Common myeloid progenitor, CD34-positive (primary cell): Measurements from ENCODE around the gene SLPI.

Source experiments
- CTCF ChIA-PET: fragments of 350-600 bp; sonication (Branson Sonifier 250); formaldehyde crosslinking; loops from one replicate; lab custom pipeline; 2021; ENCODE audit warnings: antibody characterized with exemption; lab: Charles Lee
- POLR2A ChIA-PET: fragments of 350-600 bp; sonication (Branson Sonifier 250); formaldehyde crosslinking; loops from one replicate; lab custom pipeline; 2021; ENCODE audit warnings: antibody characterized with exemption; lab: Charles Lee
- DNase-seq, 3 donors: peaks; one replicate each; pipeline versions ENCODE4 v3.0.0 to v3.0.0-alpha.2; 2013
- H3K27ac ChIP-seq, 2 experiments: 1 replicate in 1 of 2; 2 replicates in 1 of 2; pipeline ENCODE4 v1.7.0; 2013; ENCODE audit warnings: inconsistent platforms in 2 of 2, low read length in 2 of 2, mild to moderate bottlenecking in 2 of 2, low read depth in 1 of 2, moderate library complexity in 1 of 2; ENCODE audit not compliant: severe bottlenecking in 2 of 2, insufficient read depth in 1 of 2, poor library complexity in 1 of 2
- H3K27me3 ChIP-seq, 5 experiments: replicated peaks in 2 of 5; 1 replicate in 3 of 5; 2 replicates in 2 of 5; pipeline versions ENCODE4 v1.6.1 to v1.7.0; 2013; ENCODE audit warnings: low read length in 4 of 5, mild to moderate bottlenecking in 2 of 5, moderate library complexity in 2 of 5, inconsistent platforms in 1 of 5; ENCODE audit not compliant: insufficient read depth in 5 of 5, control insufficient read depth in 4 of 5
- H3K36me3 ChIP-seq, 4 experiments: 1 replicate in 2 of 4; 2 replicates in 2 of 4; pipeline versions ENCODE4 v1.6.1 to v1.7.0; 2013; ENCODE audit warnings: low read length in 3 of 4, control low read depth in 1 of 4, mild to moderate bottlenecking in 1 of 4; ENCODE audit not compliant: control insufficient read depth in 4 of 4, insufficient read depth in 4 of 4
- H3K4me1 ChIP-seq, 4 experiments: 1 replicate in 3 of 4; 2 replicates in 1 of 4; pipeline versions ENCODE4 v1.6.1 to v1.7.1; 2013; ENCODE audit warnings: low read length in 3 of 4, mild to moderate bottlenecking in 3 of 4, control low read depth in 1 of 4, inconsistent platforms in 1 of 4, moderate library complexity in 1 of 4; ENCODE audit not compliant: control insufficient read depth in 4 of 4, insufficient read depth in 4 of 4; ENCODE audit errors: control extremely low read depth in 1 of 4
- H3K4me3 ChIP-seq, 7 experiments: 1 replicate in 4 of 7; 2 replicates in 3 of 7; pipeline versions ENCODE4 v1.5.1 to v1.7.0; 2013; ENCODE audit warnings: mild to moderate bottlenecking in 7 of 7, low read length in 6 of 7, moderate library complexity in 6 of 7, inconsistent platforms in 2 of 7, low read depth in 2 of 7, control low read depth in 1 of 7; ENCODE audit not compliant: insufficient read depth in 4 of 7, control insufficient read depth in 1 of 7; ENCODE audit errors: extremely low read depth in 1 of 7
- H3K9me3 ChIP-seq, 5 experiments: 1 replicate in 4 of 5; 2 replicates in 1 of 5; pipeline versions ENCODE4 v1.6.1 to v1.7.1; 2013; ENCODE audit warnings: low read length in 4 of 5, mild to moderate bottlenecking in 2 of 5, inconsistent platforms in 1 of 5, low read depth in 1 of 5, moderate library complexity in 1 of 5; ENCODE audit not compliant: control insufficient read depth in 4 of 5, insufficient read depth in 2 of 5; ENCODE audit errors: control extremely low read depth in 1 of 5
- WGBS: methylation state at CpG from one replicate; pipeline ENCODE4 v1.1.5; 2013; ENCODE audit not compliant: insufficient coverage; 5-methylcytosine and 5-hydroxymethylcytosine counted together

SLPI gene

GRCh38 chr20:45289942-45290676 is 35.7 kb upstream of the SLPI start:
- Histone ChIP-seq H3K4me1 (peaks cover 0 to 9% (median 8%) of the 10 kb centered on the region in 4 experiments), H3K36me3 (no peaks in the 10 kb centered on the region), H3K27ac (no peak overlapping the region), H3K27me3 (peaks cover 3 to 38% (median 19%) of the 10 kb centered on the region in 5 experiments), H3K9me3 (peaks cover 0 to 6% (median 4%) of the 10 kb centered on the region in 5 experiments), H3K4me3 (no peak overlapping the region)
- ChIA-PET CTCF (interaction anchor here (0.6 to 6.6 kb wide), 20 partner anchors 9 to 542 kb away, joined by 3 to 60 read pairs (median 4); partner anchors contain the start of gene KCNS1), POLR2A (no interaction called here)
- WGBS, result 97% methylated on average over 8 of the region's 13 CpGs
- no peak for DNase-seq

- Histone ChIP-seq H3K4me3 (no peak overlapping the region), H3K36me3 (no peaks in the 10 kb centered on the region), H3K4me1 (peaks cover 0 to 9% (median 8%) of the 10 kb centered on the region in 4 experiments), H3K9me3 (no peaks in the 10 kb centered on the region), H3K27me3 (peaks cover 2 to 30% (median 19%) of the 10 kb centered on the region in 5 experiments), H3K27ac (no peak overlapping the region)
- ChIA-PET CTCF (interaction anchor here (1.6 kb wide), 1 partner anchor 150 kb away, joined by 3 read pairs; no protein-coding TSS in a partner anchor), POLR2A (interaction anchor here (0.6 kb wide), 1 partner anchor 46 kb away, joined by 3 read pairs; no protein-coding TSS in a partner anchor)
- no peak for DNase-seq
- WGBS, result 100% methylated on average over 5 of the region's 5 CpGs
Measured at GRCh38 chr20:45288860-45289259, 34.5 kb upstream of the SLPI start.

- Histone ChIP-seq H3K4me1 (peaks cover 0 to 6% (median 5%) of the 10 kb centered on the region in 4 experiments), H3K9me3 (no peaks in the 10 kb centered on the region), H3K27me3 (peaks cover 2 to 26% (median 17%) of the 10 kb centered on the region in 5 experiments), H3K36me3 (no peaks in the 10 kb centered on the region), H3K4me3 (no peak overlapping the region), H3K27ac (no peak overlapping the region)
- POLR2A ChIA-PET, result interaction anchor here (0.6 kb wide), 1 partner anchor 45 kb away, joined by 3 read pairs; no protein-coding TSS in a partner anchor
- DNase-seq, result no peak
- WGBS, result 100% methylated on average over 4 of the region's 4 CpGs
- CTCF ChIA-PET, result interaction anchor here (1.6 to 1.8 kb wide), 2 partner anchors 150 to 239 kb away, joined by 3 read pairs; no protein-coding TSS in a partner anchor
Measured at GRCh38 chr20:45288376-45288775, 34.0 kb upstream of the SLPI start.

- H3K27me3 ChIP-seq, result peaks cover 0 to 5% (median 0%) of the 10 kb centered on the region in 5 experiments
- H3K36me3 ChIP-seq, result no peaks in the 10 kb centered on the region
- no peak overlapping the region for H3K27ac ChIP-seq
- POLR2A ChIA-PET, result no interaction called here
- DNase-seq, result no peak
- no peak overlapping the region for H3K4me3 ChIP-seq
- no peaks in the 10 kb centered on the region for H3K9me3 ChIP-seq
- CTCF ChIA-PET, result interaction anchor here (2.0 to 2.2 kb wide), 2 partner anchors 9 to 11 kb away, joined by 7 to 8 read pairs; no protein-coding TSS in a partner anchor
- WGBS, result 96% methylated on average over 4 of the region's 4 CpGs
- no peaks in the 10 kb centered on the region for H3K4me1 ChIP-seq
Measured at GRCh38 chr20:45283551-45284057, 29.2 kb upstream of the SLPI start.

GRCh38 chr20:45282700-45283550 is 28.6 kb upstream of the SLPI start:
- H3K27me3 ChIP-seq, result peaks cover 0 to 4% (median 0%) of the 10 kb centered on the region in 5 experiments
- ChIA-PET POLR2A (no interaction called here), CTCF (interaction anchor here (1.2 to 2.0 kb wide), 2 partner anchors 10 to 233 kb away, joined by 3 to 8 read pairs; no protein-coding TSS in a partner anchor)
- 100% methylated on average over 3 of the region's 7 CpGs for WGBS
- no peak for DNase-seq
- H3K27ac ChIP-seq, result no peak overlapping the region
- H3K4me3 ChIP-seq, result no peak overlapping the region
- H3K4me1 ChIP-seq, result no peaks in the 10 kb centered on the region
- no peaks in the 10 kb centered on the region for H3K36me3 ChIP-seq
- H3K9me3 ChIP-seq, result no peaks in the 10 kb centered on the region

- no peaks in the 10 kb centered on the region for H3K36me3 ChIP-seq
- ChIA-PET POLR2A (no interaction called here), CTCF (interaction anchor here (1.7 kb wide), 1 partner anchor 16 kb away, joined by 4 read pairs; no protein-coding TSS in a partner anchor)
- peaks cover 0 to 4% (median 0%) of the 10 kb centered on the region in 5 experiments for H3K27me3 ChIP-seq
- no peak for DNase-seq
- no peaks in the 10 kb centered on the region for H3K4me1 ChIP-seq
- no peak overlapping the region for H3K4me3 ChIP-seq
- no CpG with 5 or more reads among the region's 1 CpG for WGBS
- no peaks in the 10 kb centered on the region for H3K9me3 ChIP-seq
- H3K27ac ChIP-seq, result no peak overlapping the region
Measured at GRCh38 chr20:45279992-45280391, 25.6 kb upstream of the SLPI start.
